ENCODE results near the gene PPP6R2. TPM values are rescaled to one million over a fixed set of nuclear protein-coding genes. Genes with fewer than 3 reads are reported as not detected.

The PPP6R2 gene
- total and polyA plus RNA-seq, 2 donors (not counting 3 experiments of a cell fraction or from before 2014, with no cell fraction given): 38.6 to 54.6 TPM

DNA sequence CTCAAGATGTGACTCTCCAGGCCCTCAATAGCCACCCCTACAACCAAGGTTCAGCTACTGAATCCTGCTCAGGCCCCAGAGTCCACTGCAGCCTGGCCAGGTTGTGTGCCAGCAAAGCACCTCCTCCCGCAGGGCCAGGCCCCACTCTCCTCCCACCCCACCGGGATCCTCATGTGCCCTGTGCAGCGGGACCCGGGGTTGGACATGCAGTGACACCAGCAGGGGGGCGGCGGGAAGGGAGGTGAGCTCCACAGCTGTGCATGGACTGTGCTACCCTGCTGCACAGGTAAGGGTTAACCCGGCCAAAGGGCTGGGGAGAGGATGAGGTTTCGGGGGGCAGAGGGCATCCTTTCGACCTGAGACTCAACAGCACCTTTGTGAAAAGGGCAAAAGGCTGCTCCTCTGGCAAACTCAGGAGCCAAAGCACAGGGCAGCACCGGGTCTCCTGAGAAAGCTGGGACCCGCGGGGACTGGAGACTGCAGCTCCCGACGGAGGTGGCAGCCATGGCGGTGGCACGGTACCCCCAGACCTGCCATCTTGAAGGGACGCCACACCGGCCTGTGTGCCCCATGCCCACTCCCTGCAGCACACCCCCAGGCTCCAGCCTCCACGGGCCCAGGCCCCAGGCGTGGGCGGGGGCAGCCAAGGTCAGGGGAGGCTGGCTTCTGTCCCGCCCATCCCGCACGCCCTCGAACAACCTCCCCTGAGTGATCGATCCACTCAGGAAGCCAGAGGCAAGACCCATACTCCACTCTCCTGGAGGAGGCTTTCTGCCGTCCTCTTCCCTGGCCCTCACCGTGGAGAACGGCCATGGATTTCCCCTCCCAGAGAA lies 46.3 kb upstream of the PPP6R2 start:
- ChIA-PET CTCF (interaction anchor here (0.6 to 1.0 kb wide), 3 partner anchors 15 to 44 kb away, joined by 3 to 4 read pairs (median 3); no protein-coding TSS in a partner anchor), POLR2A (interaction anchor here (0.7 to 0.8 kb wide), 2 partner anchors 9 to 38 kb away, joined by 7 to 8 read pairs; no protein-coding TSS in a partner anchor)
- Histone ChIP-seq H3K27ac (ENCODE audit: insufficient read depth, low read depth, low read length) (no peak overlapping the region), H3K36me3 (ENCODE audit: control insufficient read depth in 2 of 2, extremely low read depth in 1 of 2, insufficient read depth in 2 of 2, low read length in 2 of 2) (peaks cover 0 to 3% of the 10 kb centered on the region in 2 experiments), H2AFZ (ENCODE audit: low read depth, low read length) (no peak overlapping the region), H3K4me2 (ENCODE audit: insufficient read depth, low read length) (no peak overlapping the region), H3K79me2 (ENCODE audit: control insufficient read depth, insufficient read depth, low read length) (peaks cover 82% of the 10 kb centered on the region), H3K9ac (replicated peaks; ENCODE audit: extremely low read depth, insufficient read depth, low read length) (no peak overlapping the region), H3K4me3 (replicated peaks in 1 of 3; ENCODE audit: insufficient read depth in 1 of 3, low read depth in 1 of 3, low read length in 3 of 3) (no peak overlapping the region), H3K9me3 (replicated peaks; ENCODE audit: control insufficient read depth, insufficient read depth, low read length) (no peaks in the 10 kb centered on the region), H4K20me1 (replicated peaks; ENCODE audit: control insufficient read depth, extremely low read depth, insufficient read depth, low read length) (no peaks in the 10 kb centered on the region), H3K27me3 (ENCODE audit: control insufficient read depth in 2 of 2, insufficient read depth in 2 of 2, low read length in 2 of 2) (no peaks in the 10 kb centered on the region), H3K4me1 (ENCODE audit: control insufficient read depth, extremely low read depth, insufficient read depth, low read length) (peaks cover 28% of the 10 kb centered on the region), H3K9me1 (replicated peaks; ENCODE audit: control insufficient read depth, extremely low read depth, insufficient read depth, low read length) (no peaks in the 10 kb centered on the region)
- intact Hi-C loops (cut with micrococcal nuclease): no loop called here
- dilution Hi-C loops (cut with MboI; ENCODE audit: extremely low pct_ligation_motif_present, low sequenced_read_pairs): no loop called here
- no TSS peak for BruUV-seq (replicated peaks)
- DNase-seq (ENCODE audit: low read depth, low spot score): no peak
- FAIRE-seq: no peak
- no peak for TF ChIP-seq POLR2A (IDR thresholded peaks at IDR 0.05; ENCODE audit: low read depth, low read length)
- TF ChIP-seq JUN (IDR thresholded peaks at IDR 0.05; ENCODE audit: borderline replicate concordance, insufficient read depth, insufficient read length, low read depth): no peak
- no peak for TF ChIP-seq POLR2AphosphoS5 (IDR thresholded peaks at IDR 0.05; ENCODE audit: insufficient read depth, low read depth, low read length)
- TF ChIP-seq GATA2 (IDR thresholded peaks at IDR 0.05; ENCODE audit: insufficient read depth, insufficient read length, low read depth, low read length): no peak
- TF ChIP-seq, protein P1, sequence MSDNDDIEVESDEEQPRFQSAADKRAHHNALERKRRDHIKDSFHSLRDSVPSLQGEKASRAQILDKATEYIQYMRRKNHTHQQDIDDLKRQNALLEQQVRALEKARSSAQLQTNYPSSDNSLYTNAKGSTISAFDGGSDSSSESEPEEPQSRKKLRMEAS (IDR thresholded peaks at IDR 0.05; ENCODE audit: insufficient read depth, insufficient read length): no peak
- no peak for TF ChIP-seq FOS (IDR thresholded peaks at IDR 0.05; ENCODE audit: borderline replicate concordance, insufficient read depth, low read length)
- no peak for TF ChIP-seq MYC (IDR thresholded peaks at IDR 0.05; ENCODE audit: low read depth, low read length)
- no peak for TF ChIP-seq EZH2 (IDR thresholded peaks at IDR 0.05; ENCODE audit: borderline replicate concordance, low read depth, low read length, severe bottlenecking)
- TF ChIP-seq, protein P2, sequence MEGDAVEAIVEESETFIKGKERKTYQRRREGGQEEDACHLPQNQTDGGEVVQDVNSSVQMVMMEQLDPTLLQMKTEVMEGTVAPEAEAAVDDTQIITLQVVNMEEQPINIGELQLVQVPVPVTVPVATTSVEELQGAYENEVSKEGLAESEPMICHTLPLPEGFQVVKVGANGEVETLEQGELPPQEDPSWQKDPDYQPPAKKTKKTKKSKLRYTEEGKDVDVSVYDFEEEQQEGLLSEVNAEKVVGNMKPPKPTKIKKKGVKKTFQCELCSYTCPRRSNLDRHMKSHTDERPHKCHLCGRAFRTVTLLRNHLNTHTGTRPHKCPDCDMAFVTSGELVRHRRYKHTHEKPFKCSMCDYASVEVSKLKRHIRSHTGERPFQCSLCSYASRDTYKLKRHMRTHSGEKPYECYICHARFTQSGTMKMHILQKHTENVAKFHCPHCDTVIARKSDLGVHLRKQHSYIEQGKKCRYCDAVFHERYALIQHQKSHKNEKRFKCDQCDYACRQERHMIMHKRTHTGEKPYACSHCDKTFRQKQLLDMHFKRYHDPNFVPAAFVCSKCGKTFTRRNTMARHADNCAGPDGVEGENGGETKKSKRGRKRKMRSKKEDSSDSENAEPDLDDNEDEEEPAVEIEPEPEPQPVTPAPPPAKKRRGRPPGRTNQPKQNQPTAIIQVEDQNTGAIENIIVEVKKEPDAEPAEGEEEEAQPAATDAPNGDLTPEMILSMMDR (IDR thresholded peaks at IDR 0.05; ENCODE audit: extremely low read depth in 1 of 2, insufficient read depth in 1 of 2, low read depth in 1 of 2, low read length in 2 of 2): no peak
